NCI-H2029 treated with DMSO at 0.1 percent for 48 hours (cell line): Measurements from ENCODE around the gene SETD2.
A peak's percentile ranks its signal among the peaks of the same experiment; 100 is the strongest.
"Not testable (repeated sequence)": the region's sequence is repeated elsewhere in the genome, so short reads cannot be mapped to it uniquely, and the experiment has no call there.

Experiments used
- DNase-seq: peaks from one replicate; lab custom pipeline; 2025; lab: John Stamatoyannopoulos, UW

The SETD2 gene

DNA sequence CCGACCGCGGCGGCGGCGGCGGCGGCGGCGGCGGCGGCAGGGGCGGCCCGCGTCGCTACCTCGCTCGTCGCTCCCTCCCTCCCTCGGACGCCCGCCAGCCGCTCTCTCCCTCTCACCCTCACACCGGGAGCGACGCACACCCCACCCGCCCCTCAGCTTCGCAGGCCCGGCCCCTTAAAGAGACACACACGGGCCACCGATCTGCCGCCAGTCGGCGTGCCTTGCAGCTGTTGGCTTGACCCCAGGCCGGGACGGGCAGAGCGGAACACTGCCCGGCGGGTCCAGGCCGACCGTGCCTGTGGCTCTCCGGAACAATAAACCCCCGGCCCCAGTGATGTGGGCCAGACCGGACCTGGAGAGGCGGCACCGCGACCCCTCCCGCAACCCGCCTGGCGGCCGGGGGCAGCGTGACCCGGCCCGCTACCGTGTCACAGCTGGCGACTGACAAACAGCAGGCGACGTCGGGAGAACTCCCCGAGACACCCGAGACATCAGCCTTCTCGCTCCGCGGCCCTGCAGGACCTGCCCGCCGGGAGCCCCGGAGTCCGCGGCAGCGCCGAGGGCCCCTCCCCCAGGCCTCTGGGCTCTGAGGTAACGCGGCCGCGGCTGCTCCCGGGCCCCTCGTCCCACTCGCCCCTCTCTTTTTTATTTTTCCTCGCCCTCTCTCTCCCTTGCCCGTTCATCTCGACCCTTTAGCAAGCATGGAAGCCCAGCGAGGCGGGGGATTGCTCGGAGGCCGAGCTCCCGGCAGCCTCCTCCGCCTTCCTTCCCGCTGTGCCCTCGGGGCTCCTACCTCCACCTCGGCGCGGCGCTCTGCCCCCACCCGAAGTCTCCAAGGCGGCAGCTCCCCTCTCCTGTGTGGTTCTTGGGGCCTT, at the start of gene SETD2:
SETD2 (minus strand) TSS at position 107 of the 875 bp plus-strand sequence. CDS start 189 bp downstream, outside the sequence.
- DNase-seq, result peak; percentile 88

DNA sequence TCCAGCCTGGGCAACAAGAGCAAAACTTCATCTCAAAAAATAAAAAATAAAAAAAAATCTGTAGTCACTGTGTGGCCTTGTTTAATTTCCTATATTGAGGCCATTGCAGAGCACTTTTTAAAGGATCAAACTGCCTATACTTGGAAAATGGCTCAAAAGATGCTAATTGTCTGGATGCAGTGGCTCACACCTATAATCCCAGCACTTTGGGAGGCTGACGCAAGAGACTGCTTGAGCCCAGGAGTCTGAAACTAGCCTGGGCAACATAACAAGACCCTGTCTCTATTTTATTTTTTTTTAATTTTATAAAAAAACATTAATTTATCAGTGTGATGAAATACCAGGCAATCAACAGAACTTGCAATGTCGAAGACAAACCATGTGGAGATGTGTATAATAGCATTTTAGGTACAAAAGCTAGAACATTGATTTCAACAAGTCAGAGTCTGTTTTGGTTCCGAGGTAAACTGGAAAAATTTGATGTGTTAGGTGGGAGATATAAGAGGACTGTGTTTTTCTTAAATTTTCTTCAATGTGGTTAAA, 47.0 kb upstream of the SETD2 start:
- DNase-seq, result no peak

DNA sequence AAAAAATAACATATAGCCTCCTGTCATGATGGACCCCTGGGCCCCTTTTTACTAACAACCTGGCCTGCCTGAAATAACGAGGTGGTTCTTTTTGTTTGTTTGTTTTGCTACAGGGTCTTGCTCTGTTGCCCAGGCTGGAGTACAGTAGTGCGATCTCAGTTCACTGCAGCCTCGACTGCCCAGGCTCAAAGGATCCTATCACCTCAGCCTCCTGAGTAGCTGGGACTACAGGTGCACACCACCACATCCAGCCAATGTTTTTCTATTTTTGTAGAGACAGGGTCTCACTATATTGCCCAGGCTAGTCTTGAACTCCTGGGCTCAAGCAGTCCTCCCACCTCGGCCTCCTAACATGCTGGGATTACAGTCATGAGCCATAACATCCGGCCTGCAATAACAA, 42.1 kb upstream of the SETD2 start:
- DNase-seq, result not testable (repeated sequence)

- no peak for DNase-seq
Observed at GRCh38 chr3:47204875-47205274, 41.0 kb upstream of the SETD2 start.

DNA sequence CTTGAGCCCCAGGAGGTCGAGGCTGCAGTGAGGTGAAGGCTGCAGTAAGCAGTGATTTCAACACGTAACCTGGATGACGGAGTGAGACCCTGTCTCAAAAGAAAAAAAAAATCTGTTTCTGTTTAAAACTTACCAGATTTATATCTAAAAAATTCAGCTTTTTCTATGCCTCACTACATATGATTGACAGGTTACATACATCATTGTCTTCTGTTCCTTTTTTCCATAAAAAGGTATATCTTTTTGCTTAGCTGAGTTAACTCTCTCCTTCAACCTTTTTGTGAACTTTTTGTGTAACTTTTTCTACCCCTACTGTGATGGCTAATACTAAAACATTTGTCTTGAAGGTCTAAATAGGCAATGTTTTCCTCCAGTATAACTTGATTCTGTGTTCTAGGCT, 38.6 kb upstream of the SETD2 start:
- no peak for DNase-seq

- no peak for DNase-seq
Observed at GRCh38 chr3:47197287-47197686, 33.4 kb upstream of the SETD2 start.

DNA sequence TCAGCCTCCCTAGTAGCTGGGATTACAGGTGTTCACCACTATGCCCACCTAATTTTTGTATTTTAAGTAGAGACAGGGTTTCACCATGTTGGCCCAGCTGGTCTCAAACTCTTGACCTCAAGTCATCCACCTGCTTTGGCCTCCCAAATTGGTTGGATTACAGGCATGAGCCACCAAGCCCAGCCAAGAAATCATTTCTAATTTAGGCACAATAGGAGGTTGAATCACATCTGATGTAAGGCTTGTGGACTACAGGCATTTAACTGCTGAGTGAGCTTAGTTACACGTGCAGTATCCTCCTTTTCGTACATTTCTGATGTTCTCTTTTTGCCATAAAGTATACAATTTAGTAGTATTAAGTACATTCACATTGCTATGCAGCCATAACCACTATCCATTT, 31.1 kb upstream of the SETD2 start:
- no peak for DNase-seq

- no peak for DNase-seq
Observed at GRCh38 chr3:47193871-47194859, 30.3 kb upstream of the SETD2 start.

DNA sequence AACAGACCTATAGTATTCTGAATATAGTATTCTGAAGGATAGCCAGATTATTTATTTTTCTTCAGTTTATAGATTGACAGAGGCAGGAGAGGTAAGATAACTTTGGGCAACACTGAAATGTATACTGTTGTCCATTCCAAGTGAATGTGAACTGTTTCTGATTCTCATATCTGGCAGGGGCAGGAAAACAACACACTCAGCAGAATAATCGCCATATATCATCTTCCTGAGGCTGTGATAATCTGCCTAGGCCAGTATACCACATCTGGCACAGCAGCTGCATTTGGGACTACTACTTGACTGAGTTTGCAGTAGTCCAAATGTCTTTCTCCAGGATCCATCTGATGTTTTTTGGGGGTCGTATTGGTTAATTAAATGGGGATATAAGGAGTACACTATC, 22.4 kb upstream of the SETD2 start:
- DNase-seq, result no peak

DNA sequence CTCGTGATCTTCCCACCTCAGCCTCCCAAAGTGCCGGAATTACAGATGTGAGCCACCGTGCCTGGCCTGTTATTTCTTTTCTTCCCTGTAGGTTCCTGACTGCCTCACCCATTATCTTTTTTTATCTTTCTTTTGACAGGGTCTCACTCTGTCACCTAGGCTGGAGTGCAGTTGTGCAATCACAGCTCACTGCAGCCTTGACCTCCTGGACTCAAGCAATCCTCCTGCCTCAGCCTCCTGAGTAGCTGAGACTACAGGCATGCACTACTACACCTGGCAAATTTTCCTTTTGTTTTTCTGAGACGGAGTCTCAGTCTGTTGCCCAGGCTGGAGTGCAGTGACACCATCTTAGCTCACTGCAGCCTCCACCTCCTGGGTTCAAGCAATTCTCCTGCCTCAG, 17.8 kb upstream of the SETD2 start:
- DNase-seq, result not testable (repeated sequence)

DNA sequence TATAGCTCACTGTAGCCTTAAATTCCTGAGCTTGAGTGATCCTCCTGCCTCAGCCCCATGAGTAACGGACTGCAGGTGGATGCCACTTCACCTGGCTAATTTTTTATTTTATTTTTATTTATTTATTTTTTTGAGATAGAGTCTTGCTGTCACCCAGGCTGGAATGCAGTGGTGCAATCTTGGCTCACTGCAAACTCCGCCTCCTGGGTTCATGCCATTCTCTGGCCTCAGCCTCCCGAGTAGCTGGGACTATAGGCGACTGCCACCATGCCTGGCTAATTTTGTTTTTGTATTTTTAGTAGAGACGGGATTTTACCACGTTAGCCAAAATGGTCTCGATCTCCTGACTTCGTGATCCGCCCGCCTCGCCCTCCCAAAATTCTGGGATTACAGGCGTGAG, 16.1 kb upstream of the SETD2 start:
- not testable (repeated sequence) for DNase-seq

GRCh38 chr3:47176582-47176981, 12.7 kb upstream of the SETD2 start:
- DNase-seq, result no peak

GRCh38 chr3:47163169-47164006, 525 bp downstream of the SETD2 start:
- DNase-seq, result no peak

- DNase-seq, result peak; percentile 16
Observed at GRCh38 chr3:47162697-47163168, 1.2 kb downstream of the SETD2 start.

GRCh38 chr3:47161983-47162696, 1.8 kb downstream of the SETD2 start:
- DNase-seq, result no peak

DNA sequence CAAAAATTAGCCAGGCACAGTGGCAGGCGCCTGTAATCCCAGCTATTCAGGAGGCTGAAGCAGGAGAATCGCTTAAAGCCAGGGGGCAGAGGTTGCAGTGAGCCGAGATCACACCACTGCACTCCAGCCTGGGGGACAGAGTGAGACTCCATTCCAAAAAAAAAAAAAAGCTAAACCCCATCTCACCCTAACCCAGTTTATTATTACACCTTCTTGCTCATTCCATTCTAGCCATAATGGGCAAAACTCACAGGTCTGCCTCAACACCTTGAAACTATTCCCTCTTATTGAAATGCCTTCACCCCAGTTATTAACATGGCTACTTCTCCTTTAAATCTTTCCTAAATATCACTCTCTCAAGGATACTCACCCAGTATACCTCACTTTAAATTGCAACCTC, 4.1 kb downstream of the SETD2 start:
- no peak for DNase-seq

GRCh38 chr3:47158208-47158607, 5.7 kb downstream of the SETD2 start:
- no peak for DNase-seq

GRCh38 chr3:47156396-47156795, 7.5 kb downstream of the SETD2 start:
- no peak for DNase-seq

- DNase-seq, result no peak
Observed at GRCh38 chr3:47152578-47152977, 11.3 kb downstream of the SETD2 start.

DNA sequence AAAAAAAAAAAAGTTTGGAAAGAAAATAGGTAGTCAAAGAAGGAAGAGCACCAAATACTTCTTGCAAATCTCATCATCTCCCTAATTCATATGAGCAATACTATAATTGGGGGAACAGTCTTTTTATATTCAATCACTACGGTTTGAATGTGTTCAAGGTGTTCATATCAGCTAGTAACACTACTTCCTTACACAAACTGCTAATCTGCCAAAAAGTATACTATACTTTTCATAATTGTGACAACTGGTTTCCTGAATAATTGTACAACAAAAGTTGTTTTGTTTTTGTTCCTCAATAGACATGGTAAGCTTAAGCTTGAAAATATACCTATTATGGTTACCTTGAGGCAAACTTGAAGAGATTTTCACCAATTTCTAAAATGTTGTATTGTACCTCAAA, 12.1 kb downstream of the SETD2 start:
- DNase-seq, result no peak
